ENCODE data around the gene MRPL44.

MRPL44 gene

DNA sequence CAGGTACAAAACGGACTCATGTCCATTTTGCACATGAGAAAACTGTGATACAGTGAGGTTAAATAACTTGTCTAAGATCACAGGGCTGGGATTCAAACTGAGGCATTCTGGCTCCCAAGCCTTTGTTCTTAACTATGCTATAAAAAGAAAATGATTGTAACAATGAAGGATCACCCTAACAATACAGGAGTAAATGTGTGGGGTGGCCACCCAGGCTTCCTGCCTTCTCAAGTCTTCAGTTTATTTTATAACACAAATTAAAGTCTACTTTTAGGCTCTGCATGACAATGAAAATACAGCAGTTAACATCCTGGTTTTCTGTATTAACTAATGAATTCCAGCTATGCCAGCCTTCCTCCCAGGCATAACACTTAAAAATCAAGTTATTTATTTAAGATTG lies 19.7 kb upstream of the MRPL44 start:
- DNase-seq: no peak

DNA sequence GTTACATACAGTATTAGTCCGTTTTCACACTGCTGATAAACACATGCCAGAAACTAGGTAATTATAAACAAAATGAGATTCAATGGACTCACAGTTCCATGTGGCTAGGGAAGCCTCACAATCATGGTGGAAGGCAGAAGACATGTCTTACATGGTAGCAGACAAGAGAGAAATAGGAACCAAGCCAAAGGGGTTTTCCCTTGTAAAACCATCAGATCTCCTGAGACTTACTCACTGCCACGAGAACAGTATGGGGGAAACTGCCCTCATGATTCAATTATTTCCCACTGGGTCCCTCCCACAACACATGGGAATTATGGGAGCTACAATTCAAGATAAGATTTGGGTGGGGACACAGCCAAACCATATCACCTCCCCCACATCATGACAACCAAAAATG lies 17.8 kb upstream of the MRPL44 start:
- DNase-seq: peak; percentile 42

DNA sequence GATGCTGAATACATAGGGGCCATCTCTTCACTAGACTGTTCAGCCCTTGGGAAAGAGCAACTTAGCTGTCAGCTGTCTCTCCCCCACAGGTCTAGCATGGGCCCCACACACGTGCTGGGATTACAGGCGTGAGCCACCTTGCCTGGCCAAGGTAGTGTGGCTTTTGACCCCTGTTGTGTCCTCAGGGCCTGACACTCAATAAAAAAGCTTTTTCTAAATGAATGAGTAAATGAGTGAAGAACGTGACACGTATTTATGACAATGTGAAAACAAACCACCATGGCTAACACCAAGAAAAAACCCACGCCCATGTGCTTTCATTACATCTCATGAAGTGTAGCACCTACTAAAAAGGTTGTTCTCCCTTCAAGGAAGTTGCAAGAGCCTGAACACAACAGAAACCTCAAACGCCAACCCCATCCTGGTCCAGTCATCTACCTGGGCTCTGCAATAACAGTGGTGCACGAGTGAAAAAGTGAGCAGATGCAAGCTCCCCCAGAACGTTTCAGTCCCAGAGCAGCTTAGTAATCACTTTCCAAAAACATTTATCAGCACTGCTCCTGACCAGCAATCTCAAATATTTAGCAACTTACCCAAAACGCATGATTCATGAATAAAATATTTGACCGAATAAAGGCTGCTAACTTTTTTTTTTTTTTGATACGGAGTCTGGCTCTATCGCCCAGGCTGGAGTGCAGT lies 15.5 kb upstream of the MRPL44 start:
- DNase-seq: peak; percentile 95

DNA sequence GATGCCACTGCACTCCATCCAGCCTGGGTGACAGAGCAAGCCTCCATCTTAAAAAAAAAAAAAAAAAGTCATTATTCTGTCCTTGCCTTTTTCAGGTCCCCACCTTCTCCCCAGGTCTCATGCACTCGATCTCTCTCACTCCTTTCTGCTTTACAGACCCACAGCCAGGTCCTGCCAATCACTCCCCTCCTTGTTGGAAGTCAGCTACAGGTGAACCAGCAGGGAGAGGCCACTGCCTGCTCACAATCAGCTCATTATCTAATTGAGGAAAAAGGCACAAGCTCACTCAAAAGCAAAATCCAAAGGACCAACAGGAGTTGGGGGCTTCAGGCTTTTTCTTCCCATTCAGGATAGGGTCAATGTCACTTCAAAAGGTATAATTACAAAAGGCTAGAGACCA lies 14.1 kb upstream of the MRPL44 start:
- DNase-seq: no peak

DNA sequence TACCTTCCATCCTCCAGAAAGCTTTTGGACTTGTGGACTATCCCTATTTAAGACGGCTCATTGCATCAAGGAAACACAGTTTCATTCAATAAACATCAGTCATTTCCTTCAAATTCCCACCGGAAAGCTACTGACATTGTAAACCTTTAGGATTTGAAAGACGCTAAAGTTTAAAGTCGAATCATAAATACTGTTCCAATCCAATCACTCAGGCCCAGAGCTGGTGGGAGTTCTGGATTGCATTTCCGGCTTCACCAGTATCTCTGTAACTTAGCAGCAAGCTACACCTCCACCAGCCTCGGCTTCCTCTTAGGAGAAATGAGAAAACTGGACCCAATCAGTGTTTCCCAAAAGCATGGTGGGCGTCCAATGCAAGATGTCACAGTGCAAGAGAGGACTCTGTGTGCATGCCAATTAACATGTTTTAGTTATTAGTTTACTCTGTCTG lies 13.7 kb upstream of the MRPL44 start:
- DNase-seq: peak; percentile 80

DNA sequence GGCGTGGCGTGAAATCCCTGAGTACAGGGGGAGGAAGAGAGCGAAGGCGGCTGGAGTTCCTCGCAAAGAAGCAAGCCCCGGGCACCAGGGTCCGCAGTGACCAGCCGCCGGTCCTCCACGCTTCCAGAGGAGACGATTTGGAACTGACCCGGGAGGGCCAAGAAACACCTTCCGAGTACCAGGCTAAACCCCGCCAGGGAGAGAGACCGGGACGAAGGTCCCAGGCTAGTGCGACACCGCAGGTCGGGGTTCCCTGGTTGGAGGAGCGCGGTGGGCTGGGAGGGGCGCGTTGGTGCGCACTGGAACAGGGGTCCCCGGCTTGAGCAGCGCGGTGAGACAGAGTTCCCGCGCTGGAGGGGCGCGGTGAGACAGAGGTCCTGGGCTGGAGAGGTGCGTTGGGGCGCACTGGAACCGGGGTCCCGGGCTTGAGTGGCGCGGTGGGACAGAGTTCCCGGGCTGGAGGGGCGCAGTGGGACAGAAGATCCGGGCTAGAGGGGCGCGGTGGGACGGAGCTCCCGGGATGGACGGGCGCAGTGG lies 13.0 kb upstream of the MRPL44 start:
- no peak for DNase-seq

DNA sequence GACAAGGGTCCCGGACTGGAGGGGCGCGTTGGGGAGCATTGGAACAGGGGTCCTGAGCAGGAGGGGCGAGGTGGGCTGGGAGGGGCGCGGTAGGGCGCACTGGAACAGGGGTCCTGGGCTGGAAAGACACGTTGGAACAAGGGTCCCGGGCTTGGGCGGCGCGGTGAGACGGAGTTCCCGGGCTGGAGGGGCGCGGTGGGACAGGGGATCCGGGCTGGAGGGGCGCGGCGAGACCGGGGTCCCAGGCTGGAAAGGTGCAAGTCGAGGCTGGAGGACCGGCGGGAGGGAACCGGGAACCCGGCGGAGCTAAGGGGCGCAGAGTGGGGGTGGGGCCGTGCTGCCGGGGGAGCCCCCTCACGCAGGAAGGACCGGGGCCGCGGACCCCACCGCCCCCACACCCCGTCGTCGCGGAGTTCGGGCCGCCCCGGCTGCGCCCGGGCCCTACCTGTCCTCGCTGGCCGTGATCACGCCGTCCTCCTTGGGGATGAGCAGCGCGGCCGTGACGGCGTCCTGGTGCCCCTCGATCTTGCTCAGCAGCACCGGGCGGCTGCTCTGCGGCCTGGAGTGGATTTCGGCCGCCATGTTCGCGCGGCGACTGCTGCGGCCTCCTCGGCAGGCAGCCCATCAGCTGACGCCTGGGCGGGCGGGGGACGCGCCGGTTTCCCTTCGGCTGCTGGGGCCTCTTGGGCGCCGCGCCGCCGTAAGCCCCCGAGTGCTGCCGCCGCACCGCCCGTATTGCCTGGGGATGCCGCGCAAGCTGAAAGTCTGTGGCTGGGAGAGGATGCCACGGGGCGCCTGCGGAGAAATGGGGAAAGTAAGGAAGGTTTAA lies 12.3 kb upstream of the MRPL44 start, which contains the start of gene WDFY1:
Gene WDFY1, minus strand, starts transcription at position 633 of the 829 bp plus-strand sequence. Its CDS starts 51 bp downstream, at position 582.
- DNase-seq: peak; percentile 92

DNA sequence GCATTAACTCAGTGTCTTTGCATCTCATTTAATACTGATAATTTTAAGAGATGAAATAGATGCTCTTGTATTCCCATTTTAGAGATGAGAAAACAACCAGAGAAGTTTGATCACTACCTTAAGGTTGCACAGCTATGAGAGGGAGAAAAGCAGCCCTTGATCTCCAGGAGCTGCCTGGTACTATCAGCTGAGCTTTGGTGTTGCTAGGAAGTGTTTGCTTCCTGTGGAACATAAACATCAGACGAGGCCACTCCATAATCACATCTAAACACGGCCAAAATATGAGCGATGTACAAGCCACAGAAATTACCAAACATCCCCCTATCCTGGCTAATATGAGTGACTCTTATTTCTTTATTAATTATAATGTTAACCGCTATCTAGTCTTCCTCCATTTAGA lies 11.5 kb upstream of the MRPL44 start:
- DNase-seq: no peak

DNA sequence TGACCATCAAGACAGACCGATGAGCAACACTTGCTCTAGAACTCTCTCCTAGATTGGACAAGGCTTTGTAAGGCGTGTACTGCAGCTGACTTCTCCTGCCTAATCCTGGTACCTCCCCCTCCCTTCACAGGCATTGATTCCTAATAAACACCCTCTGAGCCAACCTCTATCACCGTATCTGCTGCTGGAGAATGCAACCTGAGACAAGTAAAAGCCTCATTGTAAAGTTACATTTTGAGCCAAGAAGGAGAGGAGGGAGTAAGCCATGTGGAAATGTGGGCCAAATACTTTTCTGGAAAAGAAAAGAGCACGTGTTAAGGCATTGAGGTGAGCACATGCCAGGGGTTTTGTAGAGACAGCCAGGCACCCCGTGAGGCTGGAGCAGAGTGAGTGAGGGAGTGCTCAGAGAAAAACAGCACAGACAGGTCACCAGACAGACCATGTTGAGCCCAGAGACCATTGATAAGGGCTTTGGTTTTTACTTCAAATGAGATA lies 9.5 kb upstream of the MRPL44 start:
- DNase-seq: no peak

DNA sequence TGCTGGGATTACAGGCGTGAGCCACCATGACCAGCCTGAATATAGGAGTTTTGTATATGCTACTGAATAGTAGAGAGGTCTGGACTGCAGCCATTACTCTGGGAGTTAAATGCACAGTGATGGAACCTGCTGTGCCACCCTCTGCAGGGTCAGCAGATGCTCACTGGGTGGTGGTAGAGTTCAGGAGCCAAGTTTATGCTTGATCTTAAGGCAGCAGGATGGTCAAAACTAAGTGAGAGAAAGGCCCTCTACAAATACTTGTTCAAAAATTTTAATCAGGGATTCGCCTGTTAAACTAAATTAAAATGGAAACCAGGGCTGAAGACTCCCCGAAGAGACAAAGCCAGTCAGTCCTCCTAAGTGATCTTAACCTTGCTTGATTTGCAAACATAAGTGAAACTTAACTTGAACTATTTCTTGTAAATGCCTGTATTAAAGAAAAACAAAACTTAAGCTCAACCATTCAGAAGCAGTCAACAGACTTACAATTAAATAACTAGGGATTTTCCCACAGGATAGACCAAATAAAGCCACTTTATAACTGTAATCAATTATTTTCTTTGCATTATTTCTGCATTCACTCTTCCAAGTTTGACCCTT lies 7.9 kb upstream of the MRPL44 start:
- DNase-seq: no peak

DNA sequence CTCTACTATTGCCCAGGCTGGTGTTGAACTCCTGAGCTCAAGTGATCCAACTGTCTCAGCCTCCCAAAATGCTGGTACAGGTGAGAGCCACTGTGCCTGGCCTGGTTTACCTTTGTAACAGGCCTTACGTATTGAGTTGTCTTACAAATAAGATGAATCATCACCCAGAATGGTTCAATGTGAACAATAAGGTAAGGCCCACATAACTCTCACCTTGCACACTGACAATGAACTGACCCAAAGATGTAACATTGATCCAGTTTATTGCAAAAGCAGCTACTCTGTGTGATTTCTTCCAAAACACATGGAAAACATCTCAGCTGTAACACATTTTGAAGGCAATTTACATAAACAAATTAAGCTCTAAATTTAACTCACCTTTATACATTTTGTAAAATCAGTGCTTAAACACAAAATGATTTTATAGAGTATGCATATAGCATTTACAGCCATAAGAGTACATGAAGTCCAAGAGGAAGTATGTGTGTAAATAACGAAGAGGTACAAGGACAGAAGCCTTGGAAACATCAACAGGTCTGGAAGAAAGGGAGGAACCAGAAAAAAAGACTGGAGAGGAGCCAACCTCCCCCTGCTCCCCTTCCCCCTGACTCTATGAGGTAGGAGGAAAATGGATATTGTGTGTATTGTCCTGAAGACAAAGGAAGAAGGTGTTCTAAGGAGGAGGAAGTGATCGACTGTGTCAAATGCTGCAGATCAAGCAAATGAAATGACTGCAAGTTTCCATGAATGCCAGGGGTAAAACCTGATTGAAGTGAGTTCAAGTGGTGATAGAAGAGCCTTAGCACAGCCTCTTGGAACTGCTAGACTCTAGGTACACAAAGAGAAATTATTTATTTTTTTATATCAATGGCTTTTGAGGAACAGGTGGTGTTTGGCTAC lies 6.6 kb upstream of the MRPL44 start:
- no peak for DNase-seq

DNA sequence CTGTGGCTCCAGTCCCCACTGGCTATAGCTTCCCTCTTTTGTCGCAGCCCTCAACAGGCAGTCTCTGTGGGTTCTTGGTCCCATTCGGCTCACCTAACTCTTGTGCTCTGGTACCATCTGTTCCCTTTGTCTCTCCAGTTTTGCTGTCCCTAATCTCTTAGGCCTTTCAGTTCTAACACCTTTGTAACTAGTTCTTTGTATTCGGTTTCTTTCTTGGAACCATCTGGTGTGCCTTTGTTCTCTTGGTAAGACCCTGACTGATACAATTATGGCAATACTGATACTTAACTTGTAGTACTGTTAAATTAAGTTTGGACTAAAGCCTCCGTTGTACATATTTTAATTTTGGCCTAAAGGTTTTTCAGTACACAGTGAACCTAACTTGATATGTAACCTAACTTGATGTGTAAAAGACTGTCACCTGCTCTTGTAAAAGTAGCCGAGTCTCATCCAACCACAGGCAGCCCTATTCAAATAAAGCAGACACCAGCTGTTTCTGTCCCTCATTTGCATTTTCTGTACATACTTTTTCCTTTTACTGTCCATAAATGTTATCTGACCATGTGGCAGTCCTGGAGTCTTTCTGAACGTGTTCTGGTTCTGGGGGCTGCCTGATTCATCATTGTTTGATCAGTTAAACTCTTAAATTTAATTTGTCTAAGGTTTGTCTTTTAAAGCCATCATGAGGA lies 4.8 kb upstream of the MRPL44 start:
- no peak for DNase-seq

DNA sequence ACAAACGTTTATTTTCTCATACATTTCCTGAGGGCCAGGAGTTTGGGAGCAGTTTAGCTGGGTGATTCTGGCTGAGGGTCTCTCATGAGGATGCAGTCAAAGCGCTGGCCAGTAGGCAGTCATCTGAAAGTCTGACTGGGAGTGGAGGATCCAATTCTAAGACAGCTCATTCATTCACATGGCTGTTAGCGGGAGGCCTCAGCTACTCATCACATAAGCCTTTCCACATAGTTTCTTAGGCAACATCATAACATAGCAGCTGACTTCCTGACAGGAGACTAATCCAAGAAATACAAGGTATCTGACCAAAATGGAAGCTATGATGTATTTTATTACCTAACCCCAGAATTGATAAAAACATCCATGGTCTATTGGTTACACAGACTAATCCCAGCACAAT lies 2.9 kb upstream of the MRPL44 start:
- DNase-seq: peak; percentile 91

DNA sequence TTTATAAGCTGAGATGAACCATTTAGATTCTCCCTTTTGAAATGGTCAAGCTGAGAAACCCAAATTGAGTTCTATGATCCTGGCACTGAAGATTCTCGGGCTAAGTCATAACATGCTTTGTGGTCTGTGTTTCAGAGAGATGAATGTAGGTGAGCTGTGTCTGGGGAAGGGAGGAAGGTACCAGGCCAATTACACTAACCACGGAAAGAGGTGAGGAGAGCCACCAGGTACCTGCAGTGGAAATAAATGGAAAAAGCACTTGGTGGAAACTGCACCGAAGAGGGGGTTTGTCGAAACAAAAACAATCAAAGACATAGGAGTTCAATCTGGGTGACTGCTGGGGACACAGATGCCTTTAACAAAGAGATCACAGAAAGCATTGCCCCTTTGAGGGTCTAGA lies 963 bp upstream of the MRPL44 start:
- DNase-seq: no peak

DNA sequence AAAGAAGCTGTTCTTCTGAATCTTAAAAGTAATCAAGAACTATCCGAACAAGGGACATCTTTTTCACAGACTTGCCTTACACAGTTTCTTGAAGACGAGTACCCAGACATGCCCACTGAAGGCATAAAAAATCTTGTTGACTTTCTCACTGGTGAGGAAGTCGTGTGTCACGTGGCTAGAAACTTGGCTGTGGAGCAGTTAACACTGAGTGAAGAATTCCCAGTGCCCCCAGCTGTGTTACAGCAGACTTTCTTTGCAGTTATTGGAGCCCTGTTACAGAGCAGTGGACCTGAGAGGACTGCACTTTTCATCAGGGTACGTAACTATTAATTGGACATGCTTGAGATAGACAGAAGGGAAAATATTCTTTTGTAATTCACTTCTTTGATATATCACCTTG lies 2.4 kb downstream of the MRPL44 start:
- DNase-seq: no peak

DNA sequence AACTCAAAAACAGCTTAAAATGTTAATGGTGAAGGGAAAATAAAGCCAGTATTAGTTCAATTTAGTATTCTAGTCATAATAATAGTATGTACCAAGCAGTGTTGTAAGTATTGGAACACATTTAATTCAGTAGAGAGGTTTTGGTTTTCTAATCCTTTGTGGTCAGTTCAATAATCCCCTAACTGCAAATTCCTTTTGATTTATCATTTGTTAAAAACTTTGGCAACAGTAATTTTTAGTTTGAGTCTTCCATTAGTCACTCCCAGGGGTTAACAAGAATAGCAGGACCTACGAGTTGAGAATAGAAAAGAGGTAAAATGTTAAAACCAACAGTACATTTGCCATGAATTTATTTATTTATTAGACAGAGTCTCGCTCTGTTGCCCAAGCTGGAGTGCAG lies 10.7 kb downstream of the MRPL44 start:
- DNase-seq: peak; percentile 80

DNA sequence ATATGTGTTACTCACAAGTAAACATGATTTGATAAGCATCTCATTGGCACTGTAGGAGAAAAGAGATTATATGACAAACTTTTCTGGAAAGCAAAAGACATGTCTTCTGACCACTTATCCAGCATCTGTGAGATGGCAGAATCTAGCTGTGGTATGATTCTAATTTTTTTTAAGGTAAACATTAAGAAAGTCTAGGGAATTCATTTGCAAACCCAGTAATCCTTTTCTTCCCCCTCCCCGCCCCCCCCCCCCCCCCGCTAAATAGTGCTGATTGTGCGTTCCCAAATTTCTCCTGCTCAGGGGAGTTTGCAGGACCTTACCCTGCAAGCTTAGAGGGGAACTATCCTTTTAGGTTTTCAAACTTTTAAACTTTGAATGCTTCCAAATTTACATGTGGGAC lies 12.1 kb downstream of the MRPL44 start:
- no peak for DNase-seq

DNA sequence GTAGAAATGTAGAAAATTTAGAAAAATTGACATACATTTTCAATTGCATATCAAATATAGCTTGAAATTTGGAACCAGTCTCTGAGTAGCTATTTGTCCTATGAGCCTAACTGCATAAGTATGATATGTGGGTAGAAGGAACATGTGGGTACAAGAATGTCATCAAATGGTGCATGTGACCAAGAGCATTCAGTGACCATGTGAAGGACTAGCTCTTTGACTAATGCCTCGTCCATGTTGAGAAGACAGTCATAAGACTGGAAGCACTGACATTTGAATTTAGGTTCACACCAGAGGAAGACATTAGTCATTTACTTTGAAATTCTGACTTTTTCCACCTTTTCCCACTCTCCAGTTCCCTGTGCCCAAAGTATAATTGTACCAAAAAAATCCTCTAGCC lies 12.6 kb downstream of the MRPL44 start:
- DNase-seq: peak; percentile 21

DNA sequence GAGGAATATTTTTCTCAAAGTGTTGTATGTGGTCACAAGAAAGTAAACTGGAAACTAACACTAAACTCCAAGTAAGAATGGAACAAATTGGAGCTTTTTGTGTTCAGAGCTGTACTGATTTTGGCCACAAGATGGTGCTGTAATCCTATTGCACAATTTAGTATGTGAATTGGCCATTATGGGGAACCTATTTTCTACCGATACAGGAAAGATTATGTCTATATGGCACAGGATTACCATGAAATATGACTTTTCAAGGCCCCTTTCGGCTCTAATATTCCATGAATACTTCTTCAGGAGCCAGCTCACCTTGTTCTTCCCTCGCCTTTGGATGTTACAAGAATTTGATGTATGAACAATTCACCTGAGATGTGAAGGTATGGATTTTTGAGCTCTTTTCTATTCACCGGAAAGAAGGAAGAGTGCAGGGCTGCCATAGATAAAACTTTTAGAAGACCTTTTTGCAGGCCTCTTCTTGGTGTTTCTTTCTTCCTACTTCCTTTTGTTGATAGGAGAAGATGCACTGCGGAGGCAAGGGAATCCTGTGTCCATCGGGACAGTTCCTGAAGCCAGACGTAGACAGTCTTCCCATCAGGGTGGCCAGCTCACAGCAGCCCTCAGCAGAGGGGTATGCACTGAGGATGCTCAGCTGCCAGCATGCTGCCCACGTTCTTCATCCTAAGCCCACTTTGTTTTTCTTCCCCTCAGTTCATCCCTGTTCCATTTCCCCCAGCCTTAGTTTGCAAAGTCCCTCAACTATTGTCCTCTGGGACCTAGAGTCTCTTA lies 13.3 kb downstream of the MRPL44 start:
- peak; percentile 61 for DNase-seq

DNA sequence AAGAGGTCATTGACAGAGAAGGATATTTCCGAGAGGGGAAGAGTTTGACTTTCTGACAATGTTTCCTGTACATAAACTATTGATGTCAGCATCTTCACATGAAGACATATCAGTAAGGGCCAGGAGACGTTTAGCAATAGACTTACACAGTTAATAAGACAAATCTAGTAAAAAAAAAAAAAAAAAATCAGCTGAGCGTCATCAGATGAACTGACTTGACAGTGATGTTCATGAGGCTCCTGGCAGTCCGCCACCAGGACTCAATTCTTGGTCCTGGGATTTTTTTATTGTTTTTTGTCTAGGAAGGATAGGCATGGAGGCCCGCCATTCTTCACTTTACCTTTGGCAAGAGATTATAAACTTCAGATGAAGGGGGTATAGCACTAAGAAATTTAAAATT lies 14.5 kb downstream of the MRPL44 start:
- no peak for DNase-seq

DNA sequence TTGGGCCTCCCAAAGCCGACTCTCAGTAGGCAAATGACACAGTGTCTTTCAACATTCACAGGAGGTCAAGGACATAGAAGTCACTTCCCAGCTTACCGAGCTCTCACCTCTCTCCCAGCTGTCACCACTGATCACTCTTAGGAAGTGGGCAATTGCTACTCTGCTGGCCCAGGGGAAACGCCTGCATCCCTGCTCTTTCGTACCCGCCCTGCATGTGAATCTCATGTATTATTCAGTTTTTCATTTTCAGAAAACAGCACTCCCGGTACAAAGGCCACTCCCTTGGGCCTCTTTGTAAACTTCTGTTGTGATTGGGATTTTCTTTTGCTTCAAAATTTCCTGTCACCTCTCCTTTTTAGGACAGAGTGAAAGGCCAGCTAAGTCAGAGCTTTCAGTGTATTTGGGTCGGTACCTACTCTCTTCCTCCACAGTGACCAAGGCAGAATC lies 15.4 kb downstream of the MRPL44 start:
- no peak for DNase-seq

Data from fibroblast of skin of right biceps (primary cell).